Transverse colon (tissue), 3 donors: ENCODE data around the gene MCOLN2.

Source experiments
- EP300 ChIP-seq: sonication (generic); formaldehyde crosslinking; IDR thresholded peaks from one replicate; pipeline ENCODE4 v1.6.1; 2017; ENCODE audit warnings: antibody characterized with exemption, low read depth
- POLR2A ChIP-seq: fragments of 450-650 bp; IDR thresholded peaks from one replicate; pipeline ENCODE4 v1.6.1; 2016; ENCODE audit warnings: antibody characterized with exemption, mild to moderate bottlenecking, moderate library complexity
- TF ChIP-seq, protein P1 (sequence below), 5 experiments: fragments of 200-600 bp in 3 of 5; fragments of 450-650 bp in 2 of 5; sonication (generic) in 3 of 5; IDR thresholded peaks; 1 replicate in 2 of 5; 2 replicates in 3 of 5; pipeline ENCODE4 v1.5.1; 2016 to 2017; ENCODE audit warnings: antibody characterized with exemption in 5 of 5, inconsistent platforms in 3 of 5, mild to moderate bottlenecking in 2 of 5, moderate library complexity in 1 of 5

DNA sequence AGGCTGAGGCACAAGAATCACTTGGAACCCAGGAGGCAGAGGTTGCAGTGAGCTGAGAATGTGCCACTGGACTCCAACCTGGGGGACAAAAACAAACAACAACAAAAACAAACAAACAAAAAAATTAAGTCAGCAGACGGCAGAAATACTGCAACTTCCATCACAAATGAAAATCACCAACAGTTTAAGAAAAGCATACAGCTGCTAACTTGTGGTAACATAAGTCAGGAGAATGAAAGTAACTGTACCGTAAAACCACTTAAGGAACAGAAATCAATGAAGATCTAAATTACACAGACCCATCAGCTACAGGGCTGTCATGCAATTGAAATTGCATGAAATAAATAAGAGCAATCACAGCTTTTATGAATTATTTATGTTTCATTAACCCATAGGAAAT lies 25.0 kb downstream of the MCOLN2 start:
- TF ChIP-seq, protein P1, sequence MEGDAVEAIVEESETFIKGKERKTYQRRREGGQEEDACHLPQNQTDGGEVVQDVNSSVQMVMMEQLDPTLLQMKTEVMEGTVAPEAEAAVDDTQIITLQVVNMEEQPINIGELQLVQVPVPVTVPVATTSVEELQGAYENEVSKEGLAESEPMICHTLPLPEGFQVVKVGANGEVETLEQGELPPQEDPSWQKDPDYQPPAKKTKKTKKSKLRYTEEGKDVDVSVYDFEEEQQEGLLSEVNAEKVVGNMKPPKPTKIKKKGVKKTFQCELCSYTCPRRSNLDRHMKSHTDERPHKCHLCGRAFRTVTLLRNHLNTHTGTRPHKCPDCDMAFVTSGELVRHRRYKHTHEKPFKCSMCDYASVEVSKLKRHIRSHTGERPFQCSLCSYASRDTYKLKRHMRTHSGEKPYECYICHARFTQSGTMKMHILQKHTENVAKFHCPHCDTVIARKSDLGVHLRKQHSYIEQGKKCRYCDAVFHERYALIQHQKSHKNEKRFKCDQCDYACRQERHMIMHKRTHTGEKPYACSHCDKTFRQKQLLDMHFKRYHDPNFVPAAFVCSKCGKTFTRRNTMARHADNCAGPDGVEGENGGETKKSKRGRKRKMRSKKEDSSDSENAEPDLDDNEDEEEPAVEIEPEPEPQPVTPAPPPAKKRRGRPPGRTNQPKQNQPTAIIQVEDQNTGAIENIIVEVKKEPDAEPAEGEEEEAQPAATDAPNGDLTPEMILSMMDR (IDR thresholded peaks at IDR 0.05), result no peak
- TF ChIP-seq EP300 (no peak), POLR2A (no peak)
